H1 (cell line): Measurements from ENCODE around the gene RAD51B. TPM values are rescaled to one million over a fixed set of nuclear protein-coding genes. Genes with fewer than 3 reads are reported as not detected.

Experiments used
- CTCF ChIA-PET: fragments of 300-600 bp; sonication (Branson Sonifier 250); formaldehyde crosslinking; loops from one replicate; lab custom pipeline; 2021; ENCODE audit not compliant: partially characterized antibody; lab: Charles Lee
- POLR2A ChIA-PET: fragments of 300-600 bp; sonication (Branson Sonifier 250); formaldehyde crosslinking; loops from one replicate; lab custom pipeline; 2021; ENCODE audit warnings: inconsistent platforms; ENCODE audit not compliant: partially characterized antibody; lab: Charles Lee
- DNase-seq, 2 experiments: peaks; one replicate each; pipeline versions ENCODE4 v3.0.0 to v3.0.0-alpha.2; 2010 to 2022; ENCODE audit warnings: low spot score in 2 of 2, low read depth in 1 of 2, mixed read lengths in 1 of 2
- FAIRE-seq: peaks from 2 replicates; lab custom pipeline; 2011; peaks lifted over from hg19 to GRCh38; lab: Jason Lieb, UNC
- H2AFZ ChIP-seq: 2 replicates; pipeline ENCODE4 v1.8.1; 2012; ENCODE audit warnings: low read length, inconsistent platforms
- H2AK5ac ChIP-seq: 2 replicates; pipeline ENCODE4 v1.6.1; 2013; ENCODE audit warnings: low read depth, low read length
- H2BK120ac ChIP-seq: replicated peaks from 2 replicates; pipeline ENCODE3; 2013; ENCODE audit warnings: low read depth, low read length, inconsistent platforms
- H2BK12ac ChIP-seq: 2 replicates; pipeline ENCODE4 v1.6.1; 2013; ENCODE audit warnings: low read depth, low read length
- H2BK15ac ChIP-seq: 2 replicates; pipeline ENCODE4 v1.6.1; 2013; ENCODE audit warnings: low read length
- H2BK20ac ChIP-seq: 2 replicates; pipeline ENCODE4 v1.6.1; 2013; ENCODE audit warnings: low read length
- H2BK5ac ChIP-seq: 2 replicates; pipeline ENCODE4 v1.6.1; 2013; ENCODE audit warnings: low read depth, low read length
- H3K14ac ChIP-seq: 2 replicates; pipeline ENCODE4 v1.6.1; 2013; ENCODE audit warnings: inconsistent platforms; ENCODE audit not compliant: insufficient read length
- H3K18ac ChIP-seq: 2 replicates; pipeline ENCODE4 v1.6.1; 2013; ENCODE audit warnings: low read length; ENCODE audit errors: extremely low read depth
- H3K23ac ChIP-seq: 2 replicates; pipeline ENCODE4 v1.6.1; 2013; ENCODE audit warnings: inconsistent platforms; ENCODE audit not compliant: insufficient read length
- H3K23me2 ChIP-seq: 2 replicates; pipeline ENCODE4 v1.6.1; 2013; ENCODE audit warnings: low read depth, low read length
- H3K27ac ChIP-seq: 2 replicates; pipeline ENCODE4 v1.6.1; 2011; ENCODE audit warnings: low read depth, low read length, inconsistent platforms
- H3K27me3 ChIP-seq, 4 experiments: replicated peaks in 1 of 4; 1 replicate in 1 of 4; 2 replicates in 3 of 4; pipeline versions ENCODE4 v1.6.1 to v1.8.1; 2011 to 2013; ENCODE audit warnings: low read length in 3 of 4, mild to moderate bottlenecking in 3 of 4, inconsistent platforms in 2 of 4, mixed read lengths in 2 of 4, moderate library complexity in 1 of 4; ENCODE audit not compliant: control insufficient read depth in 3 of 4, insufficient read depth in 3 of 4; ENCODE audit errors: extremely low read depth in 1 of 4
- H3K36me3 ChIP-seq, 4 experiments: 2 replicates each; pipeline versions ENCODE4 v1.6.1 to v1.8.1; 2011 to 2013; ENCODE audit warnings: mild to moderate bottlenecking in 4 of 4, low read length in 3 of 4, moderate library complexity in 2 of 4, control low read depth in 1 of 4, inconsistent platforms in 1 of 4; ENCODE audit not compliant: insufficient read depth in 4 of 4, control insufficient read depth in 2 of 4
- H3K4ac ChIP-seq: replicated peaks from 2 replicates; pipeline ENCODE3; 2013; ENCODE audit warnings: low read length, low read depth, mixed read lengths, inconsistent platforms; ENCODE audit not compliant: insufficient read length
- H3K4me1 ChIP-seq, 4 experiments: replicated peaks in 1 of 4; 1 replicate in 1 of 4; 2 replicates in 3 of 4; pipeline versions ENCODE4 v1.6.1 to v1.8.1; 2011 to 2013; ENCODE audit warnings: low read length in 3 of 4, inconsistent platforms in 2 of 4, mixed read lengths in 1 of 4; ENCODE audit not compliant: insufficient read depth in 4 of 4, control insufficient read depth in 3 of 4
- H3K4me2 ChIP-seq, 2 experiments: 2 replicates each; pipeline versions ENCODE4 v1.6.1 to v1.8.1; 2011 to 2013; ENCODE audit warnings: low read depth in 2 of 2, low read length in 2 of 2, control low read depth in 1 of 2, inconsistent platforms in 1 of 2, mild to moderate bottlenecking in 1 of 2; ENCODE audit not compliant: insufficient read depth in 1 of 2
- H3K4me3 ChIP-seq, 4 experiments: fragments of 200-600, 300-600 bp in 1 of 4; sonication (generic), shearing (Covaris generic), sonication (Bioruptor Twin) in 1 of 4; 2 replicates each; pipeline versions ENCODE4 v1.5.1 to v1.8.1; 2011 to 2016; ENCODE audit warnings: low read length in 4 of 4, low read depth in 3 of 4, control low read depth in 2 of 4, inconsistent platforms in 2 of 4, mild to moderate bottlenecking in 2 of 4, mixed read lengths in 1 of 4, moderate library complexity in 1 of 4; ENCODE audit not compliant: insufficient read depth in 2 of 4; ENCODE audit errors: extremely low read depth in 1 of 4
- H3K56ac ChIP-seq: replicated peaks from 2 replicates; pipeline ENCODE3; 2013; ENCODE audit warnings: low read depth, mild to moderate bottlenecking, mixed read lengths, low read length, inconsistent platforms; ENCODE audit not compliant: insufficient read length
- H3K79me1 ChIP-seq: 2 replicates; pipeline ENCODE4 v1.6.1; 2013; ENCODE audit warnings: low read depth, low read length, control low read depth
- H3K79me2 ChIP-seq, 2 experiments: 2 replicates each; pipeline versions ENCODE4 v1.6.1 to v1.8.1; 2012 to 2013; ENCODE audit warnings: low read length in 2 of 2, mild to moderate bottlenecking in 2 of 2, inconsistent platforms in 1 of 2; ENCODE audit not compliant: insufficient read depth in 2 of 2, control insufficient read depth in 1 of 2
- H3K9ac ChIP-seq, 4 experiments: replicated peaks in 1 of 4; 1 replicate in 1 of 4; 2 replicates in 3 of 4; pipeline versions ENCODE4 v1.6.1 to v1.8.1; 2011 to 2013; ENCODE audit warnings: low read depth in 3 of 4, low read length in 3 of 4, control low read depth in 2 of 4, mild to moderate bottlenecking in 2 of 4, moderate library complexity in 2 of 4, inconsistent platforms in 1 of 4; ENCODE audit errors: extremely low read depth in 1 of 4
- H3K9me3 ChIP-seq, 2 experiments: 2 replicates each; pipeline versions ENCODE4 v1.6.1 to v1.8.1; 2012 to 2013; ENCODE audit warnings: mild to moderate bottlenecking in 2 of 2, moderate library complexity in 2 of 2, control low read depth in 1 of 2, inconsistent platforms in 1 of 2, low read depth in 1 of 2, low read length in 1 of 2, mixed read lengths in 1 of 2; ENCODE audit not compliant: insufficient read depth in 2 of 2
- H4K20me1 ChIP-seq, 2 experiments: replicated peaks in 1 of 2; 2 replicates each; pipeline versions ENCODE3 to v1.8.1; 2011 to 2013; ENCODE audit warnings: inconsistent platforms in 2 of 2, low read length in 2 of 2, mild to moderate bottlenecking in 1 of 2; ENCODE audit not compliant: insufficient read depth in 2 of 2, control insufficient read depth in 1 of 2
- H4K5ac ChIP-seq: 2 replicates; pipeline ENCODE4 v1.6.1; 2013; ENCODE audit warnings: low read length, low read depth, mixed read lengths, inconsistent platforms; ENCODE audit not compliant: insufficient read length
- H4K8ac ChIP-seq: 2 replicates; pipeline ENCODE4 v1.8.0; 2013; ENCODE audit warnings: mild to moderate bottlenecking, moderate library complexity, low read length, inconsistent platforms; ENCODE audit not compliant: insufficient read depth; ENCODE audit errors: extremely low read depth
- H4K91ac ChIP-seq: replicated peaks from 2 replicates; pipeline ENCODE3; 2013; ENCODE audit warnings: low read length, mixed read lengths, inconsistent platforms; ENCODE audit not compliant: insufficient read length
- CBX5 ChIP-seq: fragments of 300-800, 300-1000 bp; sonication (generic); IDR thresholded peaks from 2 replicates; pipeline ENCODE4 v1.7.1; 2016; ENCODE audit warnings: antibody characterized with exemption, low read length, low read depth
- E2F6 ChIP-seq: IDR thresholded peaks from 2 replicates; pipeline ENCODE4 v1.6.1; 2012; ENCODE audit warnings: inconsistent platforms
- KDM1A ChIP-seq: fragments of 200-600, 300-600 bp; sonication (generic); IDR thresholded peaks from 2 replicates; pipeline ENCODE4 v1.7.1; 2016; ENCODE audit warnings: mild to moderate bottlenecking, low read length, borderline replicate concordance
- MAFK ChIP-seq: IDR thresholded peaks from 2 replicates; pipeline ENCODE4 v1.6.1; 2012; ENCODE audit warnings: low read depth, mild to moderate bottlenecking, improper control_type of control experiment, low read length
- RFX5 ChIP-seq: IDR thresholded peaks from 2 replicates; pipeline ENCODE4 v1.6.1; 2011; ENCODE audit warnings: low read depth, low read length, improper control_type of control experiment, borderline replicate concordance
- RXRA ChIP-seq: IDR thresholded peaks from 2 replicates; pipeline ENCODE4 v1.6.1; 2011; ENCODE audit warnings: low read depth, mild to moderate bottlenecking, low read length, moderate library complexity; ENCODE audit not compliant: insufficient read depth
- SP2 ChIP-seq: IDR thresholded peaks from 2 replicates; pipeline ENCODE4 v1.6.1; 2012; ENCODE audit warnings: mild to moderate bottlenecking, low read length, inconsistent platforms
- WGBS, 2 experiments: shearing (Covaris generic) in 1 of 2; methylation state at CpG; one replicate each; pipeline versions ENCODE4 v1.1.6 to v1.1.7; 2013 to 2015; ENCODE audit warnings: low lambda C conversion rate in 2 of 2, mixed read lengths in 2 of 2, inconsistent platforms in 1 of 2, low coverage in 1 of 2, missing lambda C conversion rate in 1 of 2; ENCODE audit not compliant: insufficient replicate concordance in 2 of 2, insufficient coverage in 1 of 2, insufficient read length in 1 of 2; ENCODE audit errors: extremely low coverage in 1 of 2, missing lambda C conversion rate in 1 of 2; 5-methylcytosine and 5-hydroxymethylcytosine counted together
- polyA plus RNA-seq, 7 experiments: library from polyadenylated mRNA; depleted of rRNA in 3 of 7; stranded (reverse) in 5 of 7; unstranded in 2 of 7; fragments of >200 nt in 5 of 7; fragments of 200-250 nt in 2 of 7; gene quantifications; 1 replicate in 5 of 7; 2 replicates in 1 of 7; 4 replicates in 1 of 7; pipeline versions ENCODE4 v1.2.1 to v1.2.3, GENCODE V29; 2011 to 2013; ENCODE audit warnings: missing spikeins in 2 of 7, mixed read lengths in 2 of 7
- total RNA-seq: library from RNA; stranded (reverse); fragmentation: NEBNext Ultra II Directional; extraction: Animal tissue kit (Norgen Biotek cat#: 25700); gene quantifications from 2 replicates; pipeline ENCODE4 v1.2.1, GENCODE V29; 2021

RAD51B gene
- total and polyA plus RNA-seq, 2 of the 8 experiments (the other 6 are each of a cell fraction or from before 2014, with no cell fraction given) = 3.9 to 14.9 TPM

DNA sequence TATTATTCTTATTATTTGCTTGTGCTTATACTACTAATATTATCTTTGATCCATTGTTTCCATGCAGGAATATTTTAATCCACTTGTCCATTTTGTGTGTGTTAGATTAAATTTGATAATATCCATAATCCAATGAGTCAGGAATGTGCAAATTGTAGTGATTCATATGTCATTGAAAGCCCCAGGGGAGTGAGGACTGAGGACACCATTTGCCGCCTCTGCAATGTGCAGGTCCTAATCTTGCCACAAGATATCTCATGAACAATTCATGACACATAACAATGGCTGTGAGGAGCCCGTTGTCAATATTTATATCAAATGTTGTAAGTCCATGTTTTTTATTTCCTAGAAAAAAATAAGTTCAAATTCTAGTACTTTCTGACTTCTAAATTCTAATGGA, 722.8 kb downstream of the RAD51B start:
- Histone ChIP-seq H3K27ac (no peak overlapping the region), H4K91ac (no peak overlapping the region), H3K79me2 (no peaks in the 10 kb centered on the region), H2BK12ac (no peak overlapping the region), H3K27me3 (no peaks in the 10 kb centered on the region; a peak in 1 of 7 replicates), H4K5ac (no peak overlapping the region), H3K4me2 (no peak overlapping the region), H3K23ac (no peak overlapping the region), H2BK120ac (no peak overlapping the region), H3K18ac (no peak overlapping the region), H3K14ac (no peak overlapping the region), H3K79me1 (no peaks in the 10 kb centered on the region), H4K20me1 (no peaks in the 10 kb centered on the region), H3K9ac (no peak overlapping the region), H3K56ac (no peak overlapping the region), H3K36me3 (no peaks in the 10 kb centered on the region), H3K23me2 (no peaks in the 10 kb centered on the region), H3K9me3 (no peaks in the 10 kb centered on the region), H2BK20ac (no peak overlapping the region), H2AFZ (no peak overlapping the region), H3K4me1 (no peaks in the 10 kb centered on the region), H3K4me3 (no peak overlapping the region), H2BK5ac (no peak overlapping the region), H2BK15ac (no peak overlapping the region), H3K4ac (no peak overlapping the region), H2AK5ac (no peak overlapping the region), H4K8ac (no peak overlapping the region)
- WGBS, 2 experiments = 90% methylated on average over 2 of the region's 2 CpGs; no CpG with 5 or more reads in 1 of the 2 experiments
- DNase-seq = no peak
- FAIRE-seq = no peak
- CTCF ChIA-PET = no interaction called here
- POLR2A ChIA-PET = no interaction called here
- TF ChIP-seq KDM1A = no peak
- no peak for TF ChIP-seq SP2
- no peak for TF ChIP-seq RFX5
- TF ChIP-seq E2F6 = no peak
- TF ChIP-seq RXRA = no peak
- no peak for TF ChIP-seq MAFK
- TF ChIP-seq CBX5 = no peak
